ENCODE results near the gene C7orf25. TPM values are rescaled to one million over a fixed set of nuclear protein-coding genes. Genes with fewer than 3 reads are reported as not detected.
A peak's percentile ranks its signal among the peaks of the same experiment; 100 is the strongest.
"Not testable (repeated sequence)": the region's sequence is repeated elsewhere in the genome, so short reads cannot be mapped to it uniquely, and the experiment has no call there.

Gene C7orf25
- total RNA-seq, 1 experiment from 2014 or later: 7.0 TPM

DNA sequence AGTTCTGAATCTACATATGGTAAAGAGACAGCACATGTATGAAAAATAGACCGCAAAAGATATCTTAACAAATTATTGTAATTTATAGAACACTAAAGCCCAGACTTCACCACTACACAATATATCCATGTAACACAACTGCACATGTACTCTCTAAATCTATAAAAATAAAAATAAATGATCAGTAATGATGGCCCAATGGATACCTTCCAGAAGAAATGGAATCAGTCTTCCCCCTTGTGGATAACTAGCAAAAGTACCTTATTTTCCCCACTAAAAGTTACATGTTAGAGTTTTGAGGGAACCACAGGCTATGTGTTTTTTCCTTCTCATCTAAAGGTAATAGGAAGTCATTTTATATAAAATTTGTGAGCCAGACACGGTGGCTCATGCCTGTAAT, 25.7 kb downstream of the C7orf25 start:
- in situ Hi-C loops (cut with HindIII; ENCODE audit: low sequenced_read_pairs): no loop called here
- DNase-seq (ENCODE audit: low spot score): no peak

DNA sequence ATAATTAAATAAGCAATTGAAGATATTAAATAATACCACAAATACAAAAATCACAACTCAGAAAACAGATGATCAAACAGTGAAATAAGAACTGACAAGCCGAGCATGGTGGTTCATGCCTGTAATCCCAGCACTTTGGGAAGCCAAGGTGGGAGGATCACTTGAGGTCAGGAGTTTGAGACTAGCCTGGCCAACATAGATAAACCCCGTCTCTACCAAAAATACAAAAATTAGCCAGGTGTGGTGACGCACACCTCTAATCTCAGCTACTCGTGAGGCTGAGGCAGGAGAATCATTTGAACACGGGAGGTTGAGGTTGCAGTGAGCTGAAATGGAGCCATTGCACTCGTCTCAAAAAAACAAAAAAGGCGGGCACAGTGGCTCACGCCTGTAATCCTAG, 26.7 kb downstream of the C7orf25 start:
- DNase-seq (ENCODE audit: low spot score); in situ Hi-C loops (cut with HindIII; ENCODE audit: low sequenced_read_pairs): not testable (repeated sequence)

DNA sequence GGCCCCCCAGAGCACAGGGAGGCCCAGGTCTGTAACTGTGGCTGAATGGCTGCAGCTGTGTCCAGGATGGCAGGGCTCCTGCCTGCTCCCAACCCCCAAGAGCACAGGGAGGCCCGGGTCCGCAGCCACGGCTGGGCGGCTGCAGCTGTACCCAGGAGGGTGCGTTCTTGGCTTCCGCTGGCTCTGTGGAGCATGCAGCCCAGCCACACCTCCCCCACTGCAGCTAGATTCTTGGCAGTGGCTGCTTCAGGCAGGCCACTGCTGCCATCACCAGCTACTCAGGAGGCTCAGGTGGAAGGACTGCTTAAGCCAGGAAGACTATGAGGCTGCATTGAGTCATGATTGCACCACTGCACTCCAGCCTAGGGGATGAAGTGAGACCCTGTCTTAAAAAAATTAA, 27.9 kb downstream of the C7orf25 start:
- DNase-seq (ENCODE audit: low spot score): no peak
- in situ Hi-C loops (cut with HindIII; ENCODE audit: low sequenced_read_pairs): no loop called here

DNA sequence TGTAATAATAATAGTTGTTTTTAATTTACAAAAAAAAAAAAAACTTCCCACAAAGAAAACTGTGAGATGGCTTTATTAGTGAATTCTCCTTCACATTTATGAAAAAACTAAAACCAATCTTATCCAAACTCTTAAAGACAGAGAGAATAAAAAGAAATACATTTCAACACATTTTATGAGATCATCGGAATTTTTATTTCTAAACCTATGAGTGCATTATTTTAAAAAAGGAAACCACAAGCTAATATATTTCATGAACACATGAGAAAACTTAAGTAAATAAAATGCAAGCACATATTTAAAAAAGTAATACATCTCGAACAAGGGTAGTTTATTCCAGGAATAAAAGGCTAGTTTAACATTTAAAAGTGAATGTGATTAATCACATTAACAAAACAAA, 31.5 kb downstream of the C7orf25 start:
- no peak for DNase-seq (ENCODE audit: low spot score)
- in situ Hi-C loops (cut with HindIII; ENCODE audit: low sequenced_read_pairs): no loop called here

DNA sequence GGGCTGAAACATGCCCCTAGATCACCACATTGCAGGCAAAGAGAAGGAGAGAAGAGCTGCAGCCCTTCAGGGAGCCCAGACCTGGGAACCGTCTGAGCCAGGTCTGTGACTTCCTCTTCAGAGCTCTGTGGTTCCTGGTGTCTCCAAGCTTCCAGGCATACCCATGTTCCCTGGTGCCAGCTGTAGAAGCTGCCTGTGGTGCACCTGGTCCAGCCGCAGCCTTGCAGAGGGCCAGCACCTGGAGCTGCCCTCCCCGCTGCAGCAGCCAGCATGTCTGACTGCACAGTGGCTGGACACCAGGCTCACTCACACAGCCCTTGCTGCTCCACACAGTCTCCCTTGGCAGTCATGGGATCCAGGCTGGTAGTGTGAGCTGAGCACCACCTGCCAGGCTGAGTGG, 33.6 kb downstream of the C7orf25 start:
- in situ Hi-C loops (cut with HindIII; ENCODE audit: low sequenced_read_pairs): no loop called here
- no peak for DNase-seq (ENCODE audit: low spot score)

DNA sequence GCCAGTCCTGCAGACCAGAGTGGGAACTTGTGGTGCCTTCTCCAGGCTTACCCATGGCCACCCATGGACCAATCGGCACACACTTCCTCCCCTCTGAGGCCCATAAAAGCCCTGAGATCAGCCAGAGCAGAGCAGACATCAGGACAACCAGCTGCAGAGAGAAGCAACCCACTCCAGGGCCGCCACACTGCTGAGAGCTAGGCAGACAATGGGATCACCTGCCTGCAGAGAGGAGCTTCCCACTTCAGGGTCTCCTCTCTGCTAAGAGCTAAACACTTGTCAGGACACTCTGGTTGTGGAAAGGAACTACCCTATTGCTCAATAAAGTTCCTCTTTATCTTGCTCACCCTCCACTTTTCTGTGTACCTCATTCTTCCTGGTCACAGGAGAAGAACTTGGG, 34.0 kb downstream of the C7orf25 start:
- no peak for DNase-seq (ENCODE audit: low spot score)
- in situ Hi-C loops (cut with HindIII; ENCODE audit: low sequenced_read_pairs): no loop called here

DNA sequence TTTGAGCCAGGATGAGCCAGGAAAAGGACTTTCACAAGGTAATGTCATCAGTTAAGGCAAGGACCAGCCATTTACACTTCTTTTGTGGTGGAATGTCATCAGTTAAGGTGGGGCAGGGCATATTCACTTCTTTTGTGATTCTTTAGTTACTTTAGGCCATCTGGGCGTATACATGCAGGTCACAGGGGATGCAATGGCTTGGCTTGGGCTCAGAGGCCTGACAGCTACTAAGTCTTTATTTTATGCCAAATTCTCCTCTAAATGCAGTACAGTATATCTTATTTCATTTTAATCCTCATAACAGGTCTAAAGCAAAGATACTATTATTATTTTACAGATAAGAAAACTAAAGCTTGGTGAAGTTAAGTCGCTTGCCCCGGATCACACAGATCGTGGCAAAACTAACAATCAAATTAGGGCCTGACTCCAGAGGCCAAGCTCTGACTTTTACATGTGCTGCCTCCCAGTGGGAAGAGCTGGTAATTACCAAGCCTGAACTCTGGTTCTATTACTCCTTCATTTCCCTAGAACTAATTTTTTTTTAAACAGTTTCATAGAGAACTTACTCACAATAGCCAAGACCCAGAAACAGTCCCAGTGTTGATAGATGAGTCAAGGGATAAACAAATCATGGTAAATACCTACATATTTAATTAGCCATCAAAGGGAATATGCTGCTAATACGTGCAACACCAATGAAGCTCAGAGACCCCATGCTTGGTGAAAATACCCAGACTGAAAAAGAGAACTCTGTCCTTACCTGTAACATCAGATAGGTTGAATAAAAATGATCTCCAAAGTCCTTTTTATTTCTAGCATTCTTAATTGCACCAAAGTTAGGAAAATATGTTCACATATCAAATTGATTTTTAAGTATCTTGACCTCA, 35.4 kb downstream of the C7orf25 start:
- in situ Hi-C loops (cut with HindIII; ENCODE audit: low sequenced_read_pairs): no loop called here
- DNase-seq (ENCODE audit: low spot score): peak; percentile 25

DNA sequence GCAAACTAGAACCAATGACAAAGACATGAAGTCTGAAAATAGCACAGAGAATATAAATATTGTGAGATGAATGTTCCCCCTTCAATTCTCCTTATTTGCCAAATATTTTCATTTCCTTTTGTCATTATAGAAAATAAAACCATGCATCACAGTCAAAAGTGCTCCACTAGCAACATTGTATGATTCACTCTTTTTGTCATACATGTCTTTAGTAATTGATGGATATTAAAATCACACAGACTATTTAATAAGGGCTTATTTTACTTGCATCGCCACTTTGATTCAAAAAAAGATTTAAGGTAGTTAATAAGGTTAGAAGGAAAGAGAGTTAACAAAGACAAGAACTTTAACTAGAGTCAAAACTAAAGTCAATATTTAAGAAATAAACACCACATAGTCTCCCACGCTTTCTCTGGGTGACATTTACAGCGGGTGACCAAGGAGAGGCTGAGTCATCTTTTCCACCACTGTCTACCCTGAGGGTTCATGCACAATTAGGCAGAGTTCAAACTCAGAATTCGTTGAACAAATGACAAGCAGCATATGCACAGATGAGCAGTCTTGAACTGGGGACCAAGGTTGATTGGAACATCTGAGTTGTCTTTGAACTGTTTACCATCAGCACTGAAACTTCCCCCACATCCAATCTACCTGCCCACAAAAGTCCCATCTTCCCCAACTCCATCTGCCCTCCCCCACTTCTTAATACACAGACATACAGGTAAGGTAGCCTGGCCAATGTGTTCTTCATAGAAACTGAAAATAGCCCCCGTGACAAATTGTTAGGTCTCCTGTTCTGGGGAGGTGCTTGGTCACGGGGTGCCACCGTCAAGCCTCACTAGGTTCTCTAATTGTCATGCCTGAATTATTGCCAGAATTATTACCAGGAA, 42.5 kb downstream of the C7orf25 start:
- in situ Hi-C loops (cut with HindIII; ENCODE audit: low sequenced_read_pairs): no loop called here
- DNase-seq (ENCODE audit: low spot score): no peak

DNA sequence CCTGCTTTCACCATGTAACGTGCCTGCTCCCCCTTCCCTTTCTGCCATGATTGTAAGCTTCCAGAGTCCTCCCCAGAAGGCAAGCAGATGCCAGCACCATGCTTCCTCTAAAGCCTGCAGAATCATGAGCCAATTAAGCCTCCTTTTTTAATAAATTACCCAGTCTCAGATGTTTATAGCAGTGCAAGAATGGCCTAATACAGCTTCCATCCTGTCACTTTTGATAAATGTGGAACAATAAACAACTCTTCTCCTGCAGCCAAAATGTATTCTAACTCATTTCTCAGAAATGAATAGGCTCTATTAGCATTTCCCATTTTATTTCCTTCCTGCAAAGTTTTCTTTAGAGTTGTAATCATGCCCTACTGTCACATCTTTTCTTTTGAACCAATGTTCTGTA, 43.4 kb downstream of the C7orf25 start:
- in situ Hi-C loops (cut with HindIII; ENCODE audit: low sequenced_read_pairs): no loop called here
- no peak for DNase-seq (ENCODE audit: low spot score)

Other genes starting within 250 kb of the C7orf25 start
- 235 and 237 TPM in 2 replicates for gene PSMA2, start 20.1 kb upstream of the C7orf25 start, total RNA-seq (2014; rRNA removed; shearing (Covaris generic))
- 84.9 and 111 TPM in 2 replicates for gene MRPL32, start 20.3 kb upstream of the C7orf25 start, total RNA-seq (2014; rRNA removed; shearing (Covaris generic))
- not detected in 2 replicates for gene HECW1, start 200.6 kb upstream of the C7orf25 start, total RNA-seq (2014; rRNA removed; shearing (Covaris generic))